ENCODE data around the gene NEDD4. TPM values are rescaled to one million over a fixed set of nuclear protein-coding genes. Genes with fewer than 3 reads are reported as not detected.
"Not testable (repeated sequence)": the region's sequence is repeated elsewhere in the genome, so short reads cannot be mapped to it uniquely, and the experiment has no call there.

Gene NEDD4
- total and polyA plus RNA-seq, 7 donors, result 3.2 to 28.6 (median 19.4) TPM

DNA sequence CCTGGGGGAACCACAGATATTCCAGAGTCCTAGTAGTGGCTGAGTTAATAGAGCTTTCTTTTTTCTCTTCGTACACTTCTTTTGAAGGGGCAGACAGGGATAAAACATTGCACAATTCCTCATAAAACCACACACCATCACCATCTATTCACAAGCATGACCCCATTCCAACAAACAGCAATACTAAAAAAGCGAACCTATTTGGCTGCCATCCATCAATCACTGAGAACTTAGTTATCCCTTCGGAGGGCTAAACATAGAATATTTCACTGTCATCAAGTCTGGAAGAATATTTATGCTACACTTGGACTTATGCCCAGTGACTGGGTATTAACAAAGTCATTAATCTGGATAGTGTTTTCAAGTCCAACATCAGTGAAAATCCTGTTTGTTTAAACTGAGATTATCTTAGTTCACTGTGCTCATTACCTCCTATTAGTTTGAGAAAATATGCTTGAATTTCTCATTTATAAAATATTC lies 170.2 kb downstream of the NEDD4 start:
- no peak overlapping the region for H3K4me3 ChIP-seq
- no peak for DNase-seq
- WGBS, 2 donors, result 55 to 62% methylated on average over 3 of the region's 3 CpGs
- H3K4me1 ChIP-seq, result peaks cover 0 to 17% (median 15%) of the 10 kb centered on the region in 4 donors
- TF ChIP-seq POLR2AphosphoS5 (IDR thresholded peaks at IDR 0.05) (peak; percentile 39 to 70 (median 56)), POLR2A (IDR thresholded peaks at IDR 0.05) (no peak), EP300 (IDR thresholded peaks at IDR 0.05) (no peak)
- H3K27ac ChIP-seq, result peak overlapping the region; percentile 14 to 58 (median 56)
- no peaks in the 10 kb centered on the region for H3K9me3 ChIP-seq
- intact Hi-C loops (cut with DNase I), result loop anchor here (5.0 kb wide), 1 partner anchor 81 kb away; the partner anchor contains the start of gene PRTG
- H3K27me3 ChIP-seq, result no peaks in the 10 kb centered on the region
- H3K36me3 ChIP-seq, result no peaks in the 10 kb centered on the region

DNA sequence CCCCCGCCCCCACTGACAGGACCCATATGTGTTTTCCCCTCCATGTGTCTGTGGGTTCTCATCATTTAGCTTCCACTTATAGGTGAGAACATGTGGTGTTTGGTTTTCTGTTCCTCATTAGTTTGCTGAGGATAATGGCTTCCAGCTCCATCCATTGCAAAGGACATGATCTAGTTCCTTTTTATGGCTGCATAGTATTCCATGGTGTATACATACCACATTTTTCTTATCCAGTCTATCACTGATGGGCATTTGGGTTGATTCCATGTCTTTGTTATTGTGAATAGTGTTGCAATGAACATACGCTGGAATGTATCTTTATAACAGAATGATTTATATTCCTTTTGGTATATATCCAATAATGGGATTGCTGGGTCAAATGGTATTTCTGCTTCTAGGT lies 171.7 kb downstream of the NEDD4 start:
- 87 to 96% methylated on average over 2 of the region's 2 CpGs for WGBS, 2 donors

DNA sequence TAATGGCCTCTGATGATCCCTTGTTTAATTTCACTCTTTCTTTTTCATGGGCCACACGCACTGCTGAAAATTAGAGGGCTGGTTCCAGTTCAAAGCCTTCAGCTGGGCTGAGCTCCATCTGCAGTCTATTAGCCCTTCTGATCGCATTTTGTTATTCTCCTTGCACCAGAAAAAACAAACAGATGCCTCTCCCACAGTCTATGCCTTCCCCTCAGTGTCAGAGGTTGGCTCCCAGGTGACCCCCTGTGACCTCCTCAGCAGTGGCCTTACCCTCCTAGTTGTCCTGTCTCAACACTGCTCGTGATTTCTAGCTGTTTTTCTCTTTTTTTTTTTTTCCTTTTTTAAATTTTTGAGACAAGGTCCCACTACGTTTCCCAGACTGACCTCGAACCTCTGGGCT lies 173.4 kb downstream of the NEDD4 start:
- H3K4me1 ChIP-seq, result peaks cover 0 to 25% (median 15%) of the 10 kb centered on the region in 4 donors
- H3K27me3 ChIP-seq, result no peaks in the 10 kb centered on the region
- TF ChIP-seq EP300 (IDR thresholded peaks at IDR 0.05) (no peak), POLR2AphosphoS5 (IDR thresholded peaks at IDR 0.05) (no peak), POLR2A (IDR thresholded peaks at IDR 0.05) (no peak)
- TF ChIP-seq, protein P1, sequence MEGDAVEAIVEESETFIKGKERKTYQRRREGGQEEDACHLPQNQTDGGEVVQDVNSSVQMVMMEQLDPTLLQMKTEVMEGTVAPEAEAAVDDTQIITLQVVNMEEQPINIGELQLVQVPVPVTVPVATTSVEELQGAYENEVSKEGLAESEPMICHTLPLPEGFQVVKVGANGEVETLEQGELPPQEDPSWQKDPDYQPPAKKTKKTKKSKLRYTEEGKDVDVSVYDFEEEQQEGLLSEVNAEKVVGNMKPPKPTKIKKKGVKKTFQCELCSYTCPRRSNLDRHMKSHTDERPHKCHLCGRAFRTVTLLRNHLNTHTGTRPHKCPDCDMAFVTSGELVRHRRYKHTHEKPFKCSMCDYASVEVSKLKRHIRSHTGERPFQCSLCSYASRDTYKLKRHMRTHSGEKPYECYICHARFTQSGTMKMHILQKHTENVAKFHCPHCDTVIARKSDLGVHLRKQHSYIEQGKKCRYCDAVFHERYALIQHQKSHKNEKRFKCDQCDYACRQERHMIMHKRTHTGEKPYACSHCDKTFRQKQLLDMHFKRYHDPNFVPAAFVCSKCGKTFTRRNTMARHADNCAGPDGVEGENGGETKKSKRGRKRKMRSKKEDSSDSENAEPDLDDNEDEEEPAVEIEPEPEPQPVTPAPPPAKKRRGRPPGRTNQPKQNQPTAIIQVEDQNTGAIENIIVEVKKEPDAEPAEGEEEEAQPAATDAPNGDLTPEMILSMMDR (IDR thresholded peaks at IDR 0.05), result no peak
- no peak for DNase-seq
- H3K9me3 ChIP-seq, result no peaks in the 10 kb centered on the region
- H3K27ac ChIP-seq, result no peak overlapping the region
- intact Hi-C loops (cut with DNase I), result loop anchor here (5.0 kb wide), 1 partner anchor 78 kb away; the partner anchor contains the start of gene PRTG
- no peaks in the 10 kb centered on the region for H3K36me3 ChIP-seq
- 78 to 83% methylated on average over 5 of the region's 5 CpGs for WGBS, 2 donors
- H3K4me3 ChIP-seq, result no peak overlapping the region

More for the DNA sequence above, 171.7 kb downstream of the NEDD4 start:
- H3K4me3 ChIP-seq, H3K27ac ChIP-seq, DNase-seq, H3K27me3 ChIP-seq, H3K36me3 ChIP-seq, H3K9me3 ChIP-seq: not testable (repeated sequence)
- intact Hi-C loops (cut with DNase I), result loop anchor here (5.0 kb wide), 1 partner anchor 79 kb away; the partner anchor contains the start of gene PRTG
- H3K4me1 ChIP-seq, result peaks cover 0 to 17% (median 15%) of the 10 kb centered on the region in 4 donors

DNA sequence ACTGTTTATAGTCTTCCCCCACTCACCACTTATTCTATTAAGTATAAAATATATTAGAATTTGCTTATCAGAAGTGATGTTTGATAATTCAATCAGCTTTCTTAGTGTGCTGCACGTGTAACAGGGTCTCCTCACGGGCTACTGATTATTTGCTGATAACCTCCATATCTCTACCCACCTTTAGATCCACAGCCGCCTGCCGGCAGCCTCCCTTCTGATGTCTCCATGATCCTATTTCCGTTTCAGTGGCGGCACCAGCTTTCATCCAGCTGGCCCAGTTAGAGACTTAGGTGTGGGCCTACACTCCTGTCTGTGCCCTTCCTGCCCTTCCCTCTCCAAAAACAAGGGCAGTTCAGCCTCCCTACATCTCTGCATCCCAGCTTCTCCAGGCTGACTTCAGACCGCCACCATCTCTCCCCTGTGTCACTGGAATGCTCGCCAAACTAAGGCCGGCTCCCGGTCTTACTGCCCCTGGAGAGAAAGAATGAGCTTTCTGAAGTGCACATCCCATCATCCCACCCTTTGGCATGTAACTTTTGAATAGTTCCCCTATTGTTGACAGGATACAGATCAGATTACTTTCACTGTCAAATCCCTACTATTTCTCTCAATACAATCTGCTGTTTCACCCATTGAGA lies 173.9 kb downstream of the NEDD4 start:
- TF ChIP-seq EP300 (IDR thresholded peaks at IDR 0.05), result no peak
- TF ChIP-seq POLR2AphosphoS5 (IDR thresholded peaks at IDR 0.05), result no peak
- TF ChIP-seq, protein P1 (IDR thresholded peaks at IDR 0.05), result no peak
- TF ChIP-seq POLR2A (IDR thresholded peaks at IDR 0.05), result no peak
- intact Hi-C loops (cut with DNase I), result loop anchor here (5.0 kb wide), 1 partner anchor 77 kb away; the partner anchor contains the start of gene PRTG
- H3K4me1 ChIP-seq, result peaks cover 0 to 25% (median 15%) of the 10 kb centered on the region in 4 donors
- H3K27me3 ChIP-seq, result no peaks in the 10 kb centered on the region
- H3K36me3 ChIP-seq, result no peaks in the 10 kb centered on the region
- no peak overlapping the region for H3K27ac ChIP-seq
- no peaks in the 10 kb centered on the region for H3K9me3 ChIP-seq
- DNase-seq, result no peak
- WGBS, 2 donors, result 87 to 90% methylated on average over 10 of the region's 10 CpGs
- no peak overlapping the region for H3K4me3 ChIP-seq

DNA sequence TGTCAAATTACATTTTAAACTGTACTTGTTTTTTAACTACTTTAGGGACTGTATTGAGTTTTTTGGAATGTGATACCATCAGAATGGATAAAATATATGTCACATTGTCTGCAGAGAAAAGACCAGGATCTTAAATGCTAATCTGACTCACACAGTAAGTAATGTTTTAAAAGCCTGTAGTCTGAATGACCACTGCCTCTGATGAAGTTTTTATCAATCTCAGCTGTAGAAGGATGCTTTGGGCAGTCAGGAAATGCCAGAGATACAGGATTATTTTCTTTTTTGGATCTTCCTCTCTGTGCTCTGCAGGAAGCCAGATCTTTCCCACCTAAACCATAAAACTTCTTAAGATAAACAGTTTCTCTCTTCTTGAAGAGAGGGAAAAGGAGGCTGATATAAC lies 177.4 kb downstream of the NEDD4 start:
- H3K4me3 ChIP-seq, result no peak overlapping the region
- H3K9me3 ChIP-seq, result no peaks in the 10 kb centered on the region
- H3K4me1 ChIP-seq, result peaks cover 0 to 8% (median 0%) of the 10 kb centered on the region in 4 donors
- H3K27ac ChIP-seq, result no peak overlapping the region
- H3K27me3 ChIP-seq, result no peaks in the 10 kb centered on the region
- no peaks in the 10 kb centered on the region for H3K36me3 ChIP-seq
- no peak for DNase-seq
- intact Hi-C loops (cut with DNase I), result no loop called here
- no peak for TF ChIP-seq POLR2A (IDR thresholded peaks at IDR 0.05)
- TF ChIP-seq EP300 (IDR thresholded peaks at IDR 0.05), result no peak
- TF ChIP-seq, protein P1 (IDR thresholded peaks at IDR 0.05), result no peak
- TF ChIP-seq POLR2AphosphoS5 (IDR thresholded peaks at IDR 0.05), result no peak
